ENCODE data around the gene KRT72. TPM values are rescaled to one million over a fixed set of nuclear protein-coding genes. Genes with fewer than 3 reads are reported as not detected.
"Not testable (repeated sequence)": the region's sequence is repeated elsewhere in the genome, so short reads cannot be mapped to it uniquely, and the experiment has no call there.

The KRT72 gene
- total RNA-seq, 1 donor from 2014 or later, result 0.09 TPM

DNA sequence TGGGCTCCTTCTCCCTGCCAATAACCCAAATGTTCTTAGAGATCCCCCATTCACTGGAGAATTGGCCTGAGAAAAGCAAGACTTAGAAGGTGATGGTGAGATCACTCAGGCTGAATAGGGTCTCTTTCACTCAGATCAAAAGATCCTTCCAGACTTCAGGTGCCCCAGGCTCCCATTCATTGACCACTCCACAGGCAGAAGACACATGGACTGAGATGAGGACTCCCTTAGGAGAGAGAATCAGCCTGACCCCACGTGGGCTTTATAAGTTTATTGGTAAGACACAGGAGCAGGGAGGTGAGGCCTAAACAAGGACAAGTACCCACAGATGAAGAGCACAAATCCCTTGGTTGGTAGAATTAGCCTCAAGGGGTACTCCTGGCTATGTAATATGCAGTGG is 6.1 kb upstream of the KRT72 start:
- H3K27me3 Mint-ChIP-seq, result no peaks in the 10 kb centered on the region
- peaks cover 52% of the 10 kb centered on the region for H3K4me1 Mint-ChIP-seq
- intact Hi-C loops (cut with micrococcal nuclease), result no loop called here
- no peaks in the 10 kb centered on the region for H3K9me3 Mint-ChIP-seq
- no peak overlapping the region for H3K27ac Mint-ChIP-seq
- H3K4me3 Mint-ChIP-seq, result no peak overlapping the region
- DNase-seq, result no peak
- H3K36me3 Mint-ChIP-seq (ENCODE audit: low read depth), result peaks cover 2% of the 10 kb centered on the region

DNA sequence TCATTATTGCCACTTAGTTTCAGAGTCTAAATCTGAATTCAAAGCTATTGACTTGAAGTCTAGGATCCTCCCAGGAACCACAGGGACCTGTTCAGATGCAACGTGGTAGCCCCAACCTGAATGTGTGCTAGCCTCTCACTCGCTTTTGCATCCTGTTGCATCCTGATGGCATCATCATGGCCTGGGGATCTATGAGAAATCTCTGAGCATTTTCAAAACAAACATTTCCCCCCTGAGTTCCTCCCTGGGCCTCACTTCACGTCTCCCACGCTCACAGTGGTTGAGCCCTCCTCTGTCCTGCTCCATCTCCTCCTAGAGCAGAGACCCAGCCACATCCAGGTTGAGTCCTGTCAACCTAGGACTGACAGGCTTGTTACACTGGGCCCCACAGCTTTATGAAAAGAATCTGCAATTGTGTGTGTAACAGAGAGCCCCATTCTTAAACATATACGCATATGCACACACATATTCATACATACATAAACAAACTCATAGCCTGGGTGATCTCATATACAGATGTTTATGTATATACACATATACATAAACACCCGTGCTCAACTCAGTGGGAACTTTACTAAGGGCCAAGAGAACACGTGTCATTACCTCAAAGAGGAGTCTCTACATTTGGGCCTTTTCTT is 5.4 kb upstream of the KRT72 start:
- Mint-ChIP-seq H3K9me3 (no peaks in the 10 kb centered on the region), H3K36me3 (ENCODE audit: low read depth) (peaks cover 2% of the 10 kb centered on the region), H3K27me3 (no peaks in the 10 kb centered on the region), H3K4me1 (peaks cover 48% of the 10 kb centered on the region), H3K27ac (peak overlapping the region; percentile 36), H3K4me3 (no peak overlapping the region)
- intact Hi-C loops (cut with micrococcal nuclease), result no loop called here
- DNase-seq, result no peak

GRCh38 chr12:52606096-52606495 is 4.8 kb upstream of the KRT72 start:
- no peak overlapping the region for H3K4me3 Mint-ChIP-seq
- H3K27me3 Mint-ChIP-seq, result no peaks in the 10 kb centered on the region
- peaks cover 45% of the 10 kb centered on the region for H3K4me1 Mint-ChIP-seq
- intact Hi-C loops (cut with micrococcal nuclease), result no loop called here
- H3K9me3 Mint-ChIP-seq, result no peaks in the 10 kb centered on the region
- no peak for DNase-seq
- H3K36me3 Mint-ChIP-seq (ENCODE audit: low read depth), result no peaks in the 10 kb centered on the region
- no peak overlapping the region for H3K27ac Mint-ChIP-seq

- intact Hi-C loops (cut with micrococcal nuclease), result no loop called here
- no peak for DNase-seq
- Mint-ChIP-seq H3K27me3 (no peaks in the 10 kb centered on the region), H3K27ac (no peak overlapping the region), H3K36me3 (ENCODE audit: low read depth) (no peaks in the 10 kb centered on the region), H3K4me1 (peaks cover 40% of the 10 kb centered on the region), H3K9me3 (no peaks in the 10 kb centered on the region), H3K4me3 (no peak overlapping the region)
Measured at GRCh38 chr12:52605542-52605941, 4.3 kb upstream of the KRT72 start.

GRCh38 chr12:52604859-52605258 is 3.6 kb upstream of the KRT72 start:
- H3K4me1 Mint-ChIP-seq, result peaks cover 35% of the 10 kb centered on the region
- no peak overlapping the region for H3K4me3 Mint-ChIP-seq
- H3K9me3 Mint-ChIP-seq, result no peaks in the 10 kb centered on the region
- intact Hi-C loops (cut with micrococcal nuclease), result no loop called here
- H3K27me3 Mint-ChIP-seq, result peaks cover 4% of the 10 kb centered on the region
- DNase-seq, result no peak
- H3K36me3 Mint-ChIP-seq (ENCODE audit: low read depth), result no peaks in the 10 kb centered on the region
- H3K27ac Mint-ChIP-seq, result no peak overlapping the region

DNA sequence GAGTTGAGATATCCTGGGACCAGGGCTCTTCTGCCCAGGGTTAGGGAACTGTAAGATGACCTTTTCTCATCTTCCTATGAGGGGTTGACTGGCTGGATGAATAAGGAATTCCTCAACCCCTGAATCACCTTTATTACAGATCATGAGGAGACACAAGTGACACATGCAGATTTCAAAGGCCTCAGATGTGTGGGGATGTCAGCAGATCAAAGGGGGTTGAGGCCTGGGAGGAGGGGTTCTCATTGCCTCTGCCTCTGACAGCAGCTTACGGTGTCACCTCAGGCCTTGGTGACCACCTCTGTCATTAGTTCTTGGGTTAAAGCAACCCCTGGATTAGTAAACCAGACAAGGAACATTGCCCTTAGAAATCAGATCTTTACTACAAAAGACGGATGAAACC is 2.1 kb upstream of the KRT72 start:
- Mint-ChIP-seq H3K9me3 (no peaks in the 10 kb centered on the region), H3K36me3 (ENCODE audit: low read depth) (no peaks in the 10 kb centered on the region), H3K4me1 (peaks cover 24% of the 10 kb centered on the region), H3K4me3 (no peak overlapping the region), H3K27ac (no peak overlapping the region), H3K27me3 (peaks cover 15% of the 10 kb centered on the region)
- intact Hi-C loops (cut with micrococcal nuclease), result no loop called here
- DNase-seq, result no peak

DNA sequence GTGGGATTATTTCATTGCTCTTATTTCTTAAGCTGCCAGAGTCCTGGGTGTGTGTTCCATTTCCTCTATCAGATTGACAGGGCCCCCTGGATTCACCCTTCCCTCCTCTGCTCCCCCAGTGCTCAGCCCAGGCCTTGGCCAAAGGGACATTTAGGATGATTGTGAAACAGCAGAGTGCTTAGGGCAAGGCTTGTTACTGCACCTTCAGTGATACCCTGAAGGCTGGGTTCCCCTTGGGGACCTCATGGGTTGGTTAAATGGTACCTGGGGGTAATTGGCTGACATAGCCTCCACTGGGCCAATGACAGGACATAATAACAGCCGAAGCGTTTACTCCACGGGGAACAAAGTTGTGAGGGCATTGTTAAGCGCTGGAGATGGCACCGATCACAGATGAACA is 1.3 kb upstream of the KRT72 start:
- Mint-ChIP-seq H3K36me3 (ENCODE audit: low read depth) (no peaks in the 10 kb centered on the region), H3K27ac (no peak overlapping the region), H3K4me1 (peaks cover 20% of the 10 kb centered on the region), H3K4me3 (no peak overlapping the region), H3K9me3 (no peaks in the 10 kb centered on the region), H3K27me3 (peaks cover 20% of the 10 kb centered on the region)
- intact Hi-C loops (cut with micrococcal nuclease), result no loop called here
- no peak for DNase-seq

DNA sequence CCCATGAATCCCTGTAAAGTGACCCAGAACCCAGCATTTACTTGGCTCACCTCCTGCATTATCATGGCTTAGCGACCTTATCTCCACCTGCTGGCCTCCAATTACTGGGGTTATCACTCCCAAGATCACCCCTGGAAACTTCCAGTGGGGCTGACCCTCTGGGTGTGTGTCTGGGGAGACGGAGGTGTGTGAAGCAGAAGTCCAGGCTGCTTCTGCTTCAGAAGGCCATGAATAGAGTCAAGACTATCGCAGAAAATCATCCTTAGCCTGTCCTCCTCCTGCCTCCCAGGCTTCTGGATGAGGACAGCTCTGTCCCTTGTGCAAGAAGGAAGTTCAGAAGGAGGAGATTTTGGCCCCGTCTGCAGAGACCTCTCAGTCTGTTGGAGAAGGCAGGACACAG is 408 bp upstream of the KRT72 start:
- no peak overlapping the region for H3K4me3 Mint-ChIP-seq
- peaks cover 14% of the 10 kb centered on the region for H3K4me1 Mint-ChIP-seq
- no peak for DNase-seq
- H3K36me3 Mint-ChIP-seq (ENCODE audit: low read depth), result no peaks in the 10 kb centered on the region
- peaks cover 20% of the 10 kb centered on the region for H3K27me3 Mint-ChIP-seq
- intact Hi-C loops (cut with micrococcal nuclease), result no loop called here
- H3K9me3 Mint-ChIP-seq, result no peaks in the 10 kb centered on the region
- H3K27ac Mint-ChIP-seq, result no peak overlapping the region

DNA sequence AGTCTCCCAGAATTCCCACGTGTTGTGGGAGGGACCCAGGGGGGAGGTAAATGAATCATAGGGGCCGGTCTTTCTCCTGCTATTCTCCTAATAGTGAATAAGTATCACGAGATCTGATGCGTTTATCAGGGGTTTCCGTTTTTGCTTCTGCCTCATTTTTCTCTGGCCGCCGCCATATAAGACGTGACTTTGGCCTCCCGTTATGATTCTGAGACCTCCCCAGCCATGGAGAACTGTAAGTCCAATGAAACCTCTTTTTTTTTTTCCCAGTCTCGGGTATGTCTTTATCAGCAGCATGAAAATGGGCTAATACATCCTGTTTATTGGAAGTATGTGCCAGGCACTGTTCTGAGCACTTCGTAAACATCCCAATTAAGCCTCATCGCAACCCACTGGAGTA is 788 bp downstream of the KRT72 start:
- intact Hi-C loops (cut with micrococcal nuclease), result no loop called here
- Mint-ChIP-seq H3K9me3 (no peaks in the 10 kb centered on the region), H3K27me3 (peaks cover 24% of the 10 kb centered on the region), H3K4me3 (no peak overlapping the region), H3K27ac (no peak overlapping the region), H3K36me3 (ENCODE audit: low read depth) (no peaks in the 10 kb centered on the region), H3K4me1 (peaks cover 10% of the 10 kb centered on the region)
- DNase-seq, result no peak

GRCh38 chr12:52600071-52600470 is 1.2 kb downstream of the KRT72 start:
- Mint-ChIP-seq H3K36me3 (ENCODE audit: low read depth) (no peaks in the 10 kb centered on the region), H3K4me1 (peaks cover 7% of the 10 kb centered on the region)
- no peak for DNase-seq

DNA sequence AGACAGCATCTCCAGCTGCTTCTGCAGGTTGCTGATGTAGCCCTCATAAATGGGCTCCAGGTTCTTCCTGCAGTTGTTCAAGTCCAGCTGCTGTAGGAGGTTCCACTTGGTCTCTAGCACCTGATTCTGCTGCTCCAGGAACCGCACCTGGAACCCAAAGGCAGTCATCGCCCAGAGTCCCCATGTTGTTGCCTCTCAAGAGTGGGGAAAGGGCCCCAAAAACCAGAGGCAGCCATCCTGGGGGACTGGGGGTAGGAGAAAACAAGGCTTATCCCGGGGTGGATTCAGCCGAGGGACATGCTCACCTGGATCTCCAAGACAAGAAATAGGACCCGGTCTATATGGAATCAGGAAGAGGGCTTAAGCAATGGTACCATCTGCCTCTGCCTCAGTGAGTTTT is 2.3 kb downstream of the KRT72 start:
- H3K27ac Mint-ChIP-seq, result no peak overlapping the region
- H3K4me3 Mint-ChIP-seq, result no peak overlapping the region
- H3K27me3 Mint-ChIP-seq, result peaks cover 28% of the 10 kb centered on the region
- no peak for DNase-seq
- intact Hi-C loops (cut with micrococcal nuclease), result no loop called here
- no peaks in the 10 kb centered on the region for H3K36me3 Mint-ChIP-seq (ENCODE audit: low read depth)
- peaks cover 4% of the 10 kb centered on the region for H3K4me1 Mint-ChIP-seq
- no peaks in the 10 kb centered on the region for H3K9me3 Mint-ChIP-seq

More at GRCh38 chr12:52600071-52600470, 1.2 kb downstream of the KRT72 start:
- Mint-ChIP-seq H3K4me3 (no peak overlapping the region), H3K9me3 (no peaks in the 10 kb centered on the region), H3K27ac (no peak overlapping the region), H3K27me3 (peaks cover 24% of the 10 kb centered on the region)
- intact Hi-C loops (cut with micrococcal nuclease), result no loop called here

DNA sequence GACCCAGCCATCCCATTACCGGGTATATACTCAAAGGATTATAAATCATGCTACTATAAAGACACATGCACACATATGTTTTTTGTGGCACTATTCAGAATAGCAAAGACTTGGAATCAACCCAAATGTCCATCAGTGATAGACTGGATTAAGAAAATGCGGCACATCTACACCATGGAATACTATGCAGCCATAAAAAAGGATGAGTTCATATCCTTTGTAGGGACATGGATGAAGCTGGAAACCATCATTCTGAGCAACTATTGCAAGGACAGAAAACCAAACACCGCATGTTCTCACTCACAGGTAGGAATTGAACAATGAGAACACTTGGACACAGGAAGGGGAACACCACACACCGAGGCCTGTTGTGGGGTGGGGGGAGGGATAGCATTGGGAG is 7.0 kb downstream of the KRT72 start:
- DNase-seq; H3K27ac Mint-ChIP-seq; H3K9me3 Mint-ChIP-seq; intact Hi-C loops (cut with micrococcal nuclease); H3K4me3 Mint-ChIP-seq; H3K36me3 Mint-ChIP-seq (ENCODE audit: low read depth); H3K4me1 Mint-ChIP-seq: not testable (repeated sequence)
- H3K27me3 Mint-ChIP-seq, result peaks cover 22% of the 10 kb centered on the region

- Mint-ChIP-seq H3K9me3 (no peaks in the 10 kb centered on the region), H3K4me1 (peaks cover 6% of the 10 kb centered on the region), H3K27ac (no peak overlapping the region), H3K4me3 (no peak overlapping the region), H3K36me3 (ENCODE audit: low read depth) (no peaks in the 10 kb centered on the region), H3K27me3 (peaks cover 12% of the 10 kb centered on the region)
- no peak for DNase-seq
- intact Hi-C loops (cut with micrococcal nuclease), result no loop called here
Measured at GRCh38 chr12:52591521-52591920, 9.7 kb downstream of the KRT72 start.

DNA sequence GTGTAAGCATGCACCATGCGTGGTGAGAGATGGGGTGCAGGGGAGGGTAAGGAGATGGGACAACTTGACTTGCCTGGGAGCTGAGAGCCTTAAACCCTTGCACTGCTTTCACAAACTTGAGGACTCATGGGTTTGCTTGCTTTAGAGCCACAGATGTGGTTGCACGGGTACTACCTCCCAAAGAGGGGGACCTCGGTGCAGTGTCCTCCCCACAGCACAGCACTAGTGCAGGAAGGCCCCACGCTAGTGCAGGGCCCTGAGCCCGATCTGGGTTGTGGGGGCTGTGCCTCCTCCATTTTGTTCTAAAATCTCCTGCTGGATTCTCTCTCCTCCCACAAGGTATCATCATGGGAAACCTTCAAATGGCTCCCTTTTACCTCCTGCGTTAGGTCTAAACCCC is 11.2 kb downstream of the KRT72 start:
- no peak for DNase-seq
- no peaks in the 10 kb centered on the region for H3K9me3 Mint-ChIP-seq
- H3K36me3 Mint-ChIP-seq (ENCODE audit: low read depth), result no peaks in the 10 kb centered on the region
- H3K4me1 Mint-ChIP-seq, result peaks cover 21% of the 10 kb centered on the region
- peaks cover 8% of the 10 kb centered on the region for H3K27me3 Mint-ChIP-seq
- intact Hi-C loops (cut with micrococcal nuclease), result no loop called here
- H3K4me3 Mint-ChIP-seq, result no peak overlapping the region
- no peak overlapping the region for H3K27ac Mint-ChIP-seq

DNA sequence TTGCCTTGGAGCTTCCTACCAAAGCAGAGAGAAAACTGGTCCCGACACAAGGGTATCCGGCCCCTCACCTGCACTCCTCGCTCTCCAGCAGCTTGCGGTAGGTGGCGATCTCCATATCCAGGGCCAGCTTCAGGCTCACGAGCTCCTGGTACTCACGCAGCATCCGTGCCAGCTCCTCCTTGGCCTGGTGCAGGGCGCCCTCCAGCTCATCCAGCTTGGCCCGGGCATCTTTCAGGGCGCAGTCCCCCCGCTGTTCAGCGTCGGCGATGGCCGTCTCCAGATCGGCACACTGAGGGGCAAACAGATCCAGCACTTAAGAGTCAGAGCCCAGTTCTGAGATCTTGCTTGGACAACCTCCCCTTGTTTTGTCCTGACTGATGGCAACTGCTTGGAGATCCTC is 13.7 kb downstream of the KRT72 start:
- H3K4me3 Mint-ChIP-seq, result no peak overlapping the region
- no peak for DNase-seq
- no peaks in the 10 kb centered on the region for H3K9me3 Mint-ChIP-seq
- H3K27ac Mint-ChIP-seq, result no peak overlapping the region
- peaks cover 28% of the 10 kb centered on the region for H3K4me1 Mint-ChIP-seq
- intact Hi-C loops (cut with micrococcal nuclease), result loop anchor here (10.0 kb wide), 1 partner anchor 433 kb away; no protein-coding TSS in a partner anchor
- H3K36me3 Mint-ChIP-seq (ENCODE audit: low read depth), result no peaks in the 10 kb centered on the region
- peaks cover 2% of the 10 kb centered on the region for H3K27me3 Mint-ChIP-seq

Data from activated CD4-positive, alpha-beta T cell treated with anti-CD3 and anti-CD28 coated beads, Interleukin-2, amount 10 ng/mL, durations not matched to agents 24 days and 14 days (primary cell).